HG03103 (cell line): ENCODE data around the gene ANAPC5.
"Not testable (repeated sequence)": the region's sequence is repeated elsewhere in the genome, so short reads cannot be mapped to it uniquely, and the experiment has no call there.

Experiments
- ATAC-seq: cut with Tn5 transposase; IDR thresholded peaks from one replicate; pipeline ENCODE4 v1.9.1; 2021; ENCODE audit warnings: low read depth; ENCODE audit not compliant: unreplicated experiment

Gene ANAPC5, protein sequence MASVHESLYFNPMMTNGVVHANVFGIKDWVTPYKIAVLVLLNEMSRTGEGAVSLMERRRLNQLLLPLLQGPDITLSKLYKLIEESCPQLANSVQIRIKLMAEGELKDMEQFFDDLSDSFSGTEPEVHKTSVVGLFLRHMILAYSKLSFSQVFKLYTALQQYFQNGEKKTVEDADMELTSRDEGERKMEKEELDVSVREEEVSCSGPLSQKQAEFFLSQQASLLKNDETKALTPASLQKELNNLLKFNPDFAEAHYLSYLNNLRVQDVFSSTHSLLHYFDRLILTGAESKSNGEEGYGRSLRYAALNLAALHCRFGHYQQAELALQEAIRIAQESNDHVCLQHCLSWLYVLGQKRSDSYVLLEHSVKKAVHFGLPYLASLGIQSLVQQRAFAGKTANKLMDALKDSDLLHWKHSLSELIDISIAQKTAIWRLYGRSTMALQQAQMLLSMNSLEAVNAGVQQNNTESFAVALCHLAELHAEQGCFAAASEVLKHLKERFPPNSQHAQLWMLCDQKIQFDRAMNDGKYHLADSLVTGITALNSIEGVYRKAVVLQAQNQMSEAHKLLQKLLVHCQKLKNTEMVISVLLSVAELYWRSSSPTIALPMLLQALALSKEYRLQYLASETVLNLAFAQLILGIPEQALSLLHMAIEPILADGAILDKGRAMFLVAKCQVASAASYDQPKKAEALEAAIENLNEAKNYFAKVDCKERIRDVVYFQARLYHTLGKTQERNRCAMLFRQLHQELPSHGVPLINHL

DNA sequence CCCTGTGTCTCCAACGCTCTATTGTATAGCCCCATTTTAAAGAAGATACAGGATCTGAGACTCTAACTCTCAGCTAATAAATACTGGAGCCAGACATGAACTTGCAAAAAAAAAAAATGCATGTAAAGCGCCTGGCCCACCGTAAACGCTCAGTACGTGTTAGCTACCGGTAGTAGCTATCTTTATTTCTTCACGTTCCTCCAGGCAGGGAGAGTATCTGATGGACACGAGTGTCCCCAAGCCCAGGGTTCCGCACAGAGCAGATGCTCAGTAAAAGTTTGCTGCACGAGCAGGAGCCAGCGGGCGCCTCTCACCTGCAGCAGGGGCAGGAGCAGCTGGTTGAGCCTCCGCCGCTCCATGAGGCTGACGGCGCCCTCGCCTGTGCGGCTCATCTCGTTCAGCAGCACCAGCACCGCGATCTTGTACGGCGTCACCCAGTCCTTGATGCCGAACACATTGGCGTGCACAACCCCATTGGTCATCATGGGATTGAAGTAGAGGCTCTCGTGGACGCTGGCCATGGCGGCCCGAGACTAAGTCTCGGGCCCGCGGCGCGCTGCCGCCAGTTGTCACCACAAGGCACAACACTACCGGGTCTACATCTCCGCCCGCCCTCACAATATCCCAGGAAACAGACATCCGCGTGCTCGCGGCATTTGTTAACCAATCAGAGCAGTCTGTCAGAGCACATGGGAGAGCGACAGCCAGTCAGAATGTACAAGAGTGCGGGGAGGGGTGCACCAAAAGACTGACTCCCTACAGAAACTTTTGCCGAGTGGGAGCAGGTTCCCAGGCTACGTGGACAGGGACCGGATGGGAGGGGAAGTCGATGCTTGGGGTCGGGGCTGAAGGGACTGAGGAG is at the start of gene ANAPC5:
TSS of gene ANAPC5 (minus strand) at position 592 of the 862 bp plus-strand sequence. CDS start at position 521, 71 bp downstream.
- ATAC-seq = peak; percentile 98

DNA sequence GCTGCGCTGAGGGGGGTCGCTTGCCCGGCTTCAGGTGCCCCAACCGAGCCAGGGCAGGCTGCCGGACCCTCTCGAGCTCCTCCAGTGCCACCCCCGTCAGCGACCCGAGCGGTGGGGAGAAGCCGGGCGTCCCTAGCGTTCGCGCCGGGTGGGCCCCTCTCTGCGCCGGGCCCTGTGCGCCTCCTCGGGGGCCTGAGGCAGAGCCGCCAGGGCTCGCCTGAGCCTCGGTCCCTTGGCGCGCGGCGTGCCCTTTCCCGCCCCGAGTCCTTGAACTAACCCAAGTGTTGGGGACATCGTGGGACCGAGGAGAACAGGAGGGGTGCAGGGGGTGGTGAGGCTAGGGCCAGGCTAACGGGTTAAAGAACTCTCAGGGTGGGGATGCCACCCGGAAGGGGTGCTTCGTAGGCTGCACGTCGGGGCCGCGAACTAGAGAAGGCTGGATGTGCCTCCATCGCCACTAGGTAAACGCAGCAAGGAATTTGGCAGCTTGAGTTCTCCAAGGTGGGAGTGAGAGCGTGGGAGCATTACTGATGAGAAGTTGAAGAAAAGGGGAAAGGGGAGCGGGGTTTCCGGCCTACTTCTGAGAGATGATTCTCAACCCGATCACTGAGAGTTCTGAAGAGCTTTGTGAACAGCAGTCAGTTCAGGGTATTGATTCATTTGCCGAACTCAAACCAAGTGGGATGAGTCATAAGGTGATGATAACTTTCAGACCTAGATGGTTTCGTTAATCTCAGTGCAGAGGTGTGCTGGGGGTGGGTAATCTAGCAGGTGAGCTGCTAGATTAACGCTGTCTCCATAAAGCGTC is 48.3 kb upstream of the ANAPC5 start:
- ATAC-seq = peak; percentile 26

DNA sequence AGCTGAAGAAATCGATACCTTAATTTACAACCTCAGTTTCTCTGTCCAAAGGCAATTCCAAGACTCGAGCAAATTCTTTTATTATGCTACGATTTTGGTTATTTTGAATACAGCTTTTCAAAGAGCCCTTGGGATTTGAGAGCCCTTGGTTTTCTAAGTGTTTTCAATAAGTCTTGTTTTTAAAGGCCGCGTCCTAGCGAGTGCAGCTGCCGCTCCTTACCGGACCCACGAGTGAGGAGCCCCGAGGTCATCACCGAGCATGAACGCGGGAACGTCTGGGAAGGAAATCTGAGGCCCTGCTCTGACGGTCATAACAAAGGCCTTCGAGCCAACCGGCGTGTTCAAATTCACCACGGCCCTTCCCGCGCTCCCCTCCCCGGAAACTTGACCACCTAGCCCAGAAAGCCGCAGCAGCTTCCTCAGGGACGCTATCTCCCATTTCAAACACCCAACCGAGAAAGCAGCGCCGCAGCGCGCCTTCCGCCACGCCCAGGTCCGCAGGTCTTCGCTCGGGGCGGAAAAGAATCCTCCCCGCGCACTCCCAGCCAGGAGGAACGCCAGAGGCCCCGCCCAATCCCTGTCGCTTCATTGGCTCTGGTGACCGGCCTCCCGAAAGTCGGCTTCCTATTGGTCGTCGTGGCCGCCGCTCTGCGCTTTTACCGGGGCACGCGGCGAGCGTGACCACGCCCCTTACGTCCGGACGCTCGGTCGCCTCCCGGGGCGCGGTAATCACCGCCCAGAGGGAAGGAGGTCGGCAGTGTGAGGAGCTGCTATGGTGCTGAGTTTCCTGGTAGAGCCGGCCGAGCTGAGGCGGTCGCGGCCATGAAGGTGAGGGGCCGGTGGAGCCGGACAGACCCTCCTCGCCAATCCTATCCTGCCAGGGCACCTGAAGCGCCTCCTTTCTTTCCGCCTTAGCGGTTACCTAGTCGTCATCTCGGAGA is 47.5 kb upstream of the ANAPC5 start, which contains the start of gene RNF34:
TSS of gene RNF34 (plus strand) at position 728 of the 941 bp plus-strand sequence. CDS start at position 823, 95 bp downstream.
- peak; percentile 88 for ATAC-seq

DNA sequence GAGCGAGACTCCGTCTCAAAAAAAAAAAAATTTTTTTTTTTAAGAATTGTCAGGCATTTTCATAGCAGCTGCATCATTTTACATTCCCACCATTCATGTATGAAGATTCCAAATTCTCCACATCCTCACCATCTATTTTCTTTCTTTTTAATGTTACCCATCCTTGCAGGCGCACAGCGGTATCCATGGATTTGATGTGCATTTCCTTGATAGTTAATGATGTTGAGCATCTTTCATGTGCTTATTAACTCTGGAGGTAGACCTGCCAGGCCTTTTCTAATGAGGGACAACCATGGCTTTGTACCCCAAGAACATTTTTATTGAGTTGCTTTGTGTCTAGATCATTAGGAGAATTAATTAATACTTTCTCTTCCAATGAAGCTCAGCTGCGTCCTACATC is 46.1 kb upstream of the ANAPC5 start:
- no peak for ATAC-seq

DNA sequence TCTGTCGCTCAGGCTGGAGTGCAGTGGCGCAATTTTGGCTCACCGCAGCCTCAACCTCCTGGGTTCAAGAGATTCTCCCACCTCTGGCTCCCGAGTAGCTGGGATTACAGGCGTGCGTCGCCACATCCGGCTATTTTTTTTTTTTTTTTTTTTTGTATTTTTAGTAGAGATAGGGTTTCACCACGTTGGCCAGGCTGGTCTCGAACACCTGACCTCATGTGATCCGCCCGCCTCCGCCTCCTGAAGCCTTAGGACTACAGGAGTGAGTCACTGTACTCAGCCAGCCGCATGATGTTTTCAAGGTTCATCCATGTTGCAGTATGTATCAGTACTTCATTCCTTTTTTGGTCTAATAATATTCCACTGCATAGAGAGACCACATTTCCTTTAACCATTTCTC is 45.3 kb upstream of the ANAPC5 start:
- ATAC-seq = no peak

DNA sequence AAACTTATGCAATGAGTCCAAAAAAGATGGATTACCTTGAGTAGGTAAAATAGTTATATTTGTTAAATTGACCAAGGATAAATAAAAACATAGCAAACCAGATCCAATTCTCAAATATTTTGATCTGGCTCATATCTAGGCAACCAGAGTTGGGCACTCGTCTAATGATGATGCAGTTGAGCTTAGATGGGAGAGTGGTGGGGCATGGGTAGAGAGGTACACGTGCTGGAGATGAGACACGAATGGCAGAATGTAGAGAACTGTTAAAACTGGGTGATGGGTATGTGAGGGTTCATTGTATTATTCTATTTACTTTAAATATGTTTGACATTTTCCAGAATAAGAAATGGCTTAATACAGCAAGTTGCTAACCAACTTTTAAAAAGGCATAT is 40.1 kb upstream of the ANAPC5 start:
- ATAC-seq = no peak

DNA sequence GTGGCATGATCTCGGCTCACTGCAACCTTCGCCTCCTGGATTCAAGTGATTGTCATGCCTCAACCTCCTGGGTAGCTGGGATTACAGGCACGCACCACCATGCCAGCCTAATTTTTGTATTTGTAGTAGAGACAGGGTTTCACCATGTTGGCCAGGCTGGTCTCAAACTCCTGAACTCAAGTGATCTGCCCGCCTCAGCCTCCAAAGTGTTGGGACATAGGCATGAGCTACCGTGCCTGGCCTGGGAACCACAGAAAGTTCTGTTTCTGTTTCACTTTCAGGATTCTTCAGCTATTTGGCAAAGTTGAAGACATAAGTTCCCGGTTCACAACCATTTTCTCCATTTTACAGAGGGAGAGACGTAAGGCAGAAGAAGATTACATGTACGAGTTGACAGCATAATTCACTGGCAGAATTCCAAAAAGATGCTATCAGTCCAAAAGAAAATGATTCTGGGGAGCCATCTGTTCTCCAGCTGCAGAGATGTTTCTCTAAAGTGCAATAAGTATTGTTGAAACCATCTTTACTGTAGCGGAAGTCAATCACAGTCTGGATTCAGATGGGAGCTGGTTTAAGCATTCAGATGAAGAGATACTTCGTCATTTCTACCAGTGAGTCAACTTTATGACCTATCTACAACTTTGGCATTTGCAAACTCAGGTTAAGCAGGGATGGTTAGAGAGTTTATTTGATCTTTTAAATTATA is 39.6 kb upstream of the ANAPC5 start:
- no peak for ATAC-seq

DNA sequence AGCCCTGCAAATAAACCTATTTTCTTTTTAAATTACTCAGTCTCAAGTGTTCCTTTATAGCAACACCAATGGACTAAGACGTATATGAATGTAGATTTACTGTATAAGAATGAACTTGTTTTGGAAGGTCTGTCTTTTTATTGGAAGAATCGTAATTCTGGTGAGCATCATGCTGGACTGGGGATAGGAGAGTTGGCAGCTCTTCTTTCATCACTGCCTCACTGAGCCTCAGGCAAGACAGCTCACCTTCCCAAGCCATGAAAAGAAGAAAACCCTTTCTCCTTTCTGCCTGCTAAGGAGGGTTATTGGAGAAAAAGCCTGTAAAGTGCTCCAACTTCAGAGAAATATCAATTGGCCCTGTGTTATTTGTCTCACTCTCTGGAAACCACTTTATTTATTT is 38.6 kb upstream of the ANAPC5 start:
- no peak for ATAC-seq

DNA sequence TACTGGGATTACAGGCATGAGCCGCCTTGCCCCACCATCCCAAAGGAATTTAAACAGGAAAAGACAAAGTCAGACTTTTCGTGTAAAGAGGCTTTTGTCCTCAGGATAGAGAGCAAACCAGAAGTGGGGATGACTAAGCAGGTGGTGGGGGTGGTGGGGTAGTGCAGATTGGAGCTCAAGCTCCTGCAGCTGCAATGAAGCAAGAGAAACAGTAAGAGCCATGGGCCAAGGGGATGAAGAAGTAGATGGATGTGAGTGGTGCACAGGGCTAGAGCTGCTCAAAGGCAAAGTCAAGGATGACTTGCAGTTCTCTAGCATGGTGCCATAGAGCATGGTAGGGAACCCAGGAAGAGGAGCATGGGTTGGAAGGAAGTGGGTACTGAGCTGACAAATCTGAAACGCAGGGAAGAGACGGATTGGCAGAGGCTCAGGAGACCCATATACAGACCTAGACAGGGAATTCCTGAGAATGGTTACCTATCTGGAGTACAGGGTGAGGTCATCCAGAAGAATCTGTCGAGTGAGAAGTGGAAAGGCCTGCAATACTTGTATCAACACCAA is 36.3 kb upstream of the ANAPC5 start:
- no peak for ATAC-seq

DNA sequence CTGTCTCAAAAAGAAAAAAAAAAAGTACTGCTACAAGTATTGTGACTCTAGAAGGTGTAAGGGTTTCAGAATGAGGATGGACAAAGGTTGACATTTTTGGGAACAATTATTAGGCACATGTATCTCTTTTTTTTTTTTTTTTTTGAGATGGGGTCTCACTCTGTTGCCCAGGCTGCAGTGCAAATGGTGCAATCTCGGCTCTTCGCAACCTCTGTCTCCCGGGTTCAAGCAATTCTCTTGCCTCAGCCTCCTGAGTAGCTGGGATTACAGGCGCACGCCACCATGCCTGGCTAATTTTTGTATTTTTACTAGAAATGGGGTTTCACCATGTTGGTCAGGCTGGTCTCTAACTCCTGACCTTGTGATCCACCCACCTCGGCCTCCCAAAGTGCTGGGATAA is 32.7 kb upstream of the ANAPC5 start:
- ATAC-seq = not testable (repeated sequence)

DNA sequence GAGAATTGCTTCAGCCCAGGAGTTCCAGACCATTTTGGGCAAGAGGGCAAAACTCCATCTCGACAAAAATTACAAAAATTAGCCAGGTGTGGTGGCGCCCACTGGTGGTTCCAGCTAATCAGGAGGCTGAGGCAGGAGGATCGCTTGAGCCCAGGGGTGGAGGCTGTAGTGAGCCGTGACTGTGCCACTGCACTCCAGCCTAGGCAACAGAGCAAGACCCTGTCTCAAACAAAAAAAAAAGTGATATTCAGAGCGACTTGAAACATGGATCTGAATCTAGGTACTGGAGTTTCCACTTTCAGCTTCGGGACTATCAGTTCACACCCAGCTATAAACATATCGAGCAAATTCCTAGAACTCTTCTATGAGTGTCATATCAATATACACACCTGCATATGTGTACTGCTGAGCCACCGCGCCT is 31.4 kb upstream of the ANAPC5 start:
- no peak for ATAC-seq

DNA sequence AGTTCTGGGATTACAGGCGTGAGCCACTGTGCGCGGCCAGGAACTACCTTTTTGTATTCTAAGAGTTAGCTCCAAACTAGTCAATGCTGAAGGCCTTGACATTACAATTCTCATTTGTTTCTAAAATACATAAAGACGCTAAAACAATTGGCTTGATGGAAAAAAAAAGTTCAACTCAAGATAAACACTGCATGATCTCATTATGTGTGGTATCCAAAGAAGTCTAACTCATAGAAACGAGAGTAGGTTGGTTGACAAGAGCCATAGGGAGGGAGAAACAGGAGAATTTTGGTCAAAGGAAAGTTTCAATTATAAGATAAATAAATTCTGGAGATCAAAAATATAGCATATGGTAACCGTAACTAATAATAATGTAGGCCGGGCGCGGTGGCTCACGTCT is 27.7 kb upstream of the ANAPC5 start:
- no peak for ATAC-seq

DNA sequence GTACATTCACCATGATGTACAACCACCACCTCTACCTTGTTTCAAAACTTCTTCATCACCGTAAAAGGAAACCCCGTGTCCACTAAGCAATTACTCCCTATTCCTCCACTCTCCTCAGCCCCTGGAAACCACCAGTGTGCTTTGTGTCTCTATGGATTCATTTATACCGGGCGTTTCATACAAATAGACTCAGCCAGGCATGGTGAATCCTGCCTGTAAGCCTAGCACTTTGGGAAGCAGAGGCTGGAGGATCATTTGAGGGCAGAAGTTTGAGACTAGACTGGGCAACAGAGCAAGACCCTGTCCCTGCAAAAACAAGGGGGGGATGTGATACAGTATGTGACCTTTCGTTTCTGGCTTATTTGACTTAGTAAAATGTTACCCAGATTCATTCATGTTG is 26.5 kb upstream of the ANAPC5 start:
- ATAC-seq = no peak

DNA sequence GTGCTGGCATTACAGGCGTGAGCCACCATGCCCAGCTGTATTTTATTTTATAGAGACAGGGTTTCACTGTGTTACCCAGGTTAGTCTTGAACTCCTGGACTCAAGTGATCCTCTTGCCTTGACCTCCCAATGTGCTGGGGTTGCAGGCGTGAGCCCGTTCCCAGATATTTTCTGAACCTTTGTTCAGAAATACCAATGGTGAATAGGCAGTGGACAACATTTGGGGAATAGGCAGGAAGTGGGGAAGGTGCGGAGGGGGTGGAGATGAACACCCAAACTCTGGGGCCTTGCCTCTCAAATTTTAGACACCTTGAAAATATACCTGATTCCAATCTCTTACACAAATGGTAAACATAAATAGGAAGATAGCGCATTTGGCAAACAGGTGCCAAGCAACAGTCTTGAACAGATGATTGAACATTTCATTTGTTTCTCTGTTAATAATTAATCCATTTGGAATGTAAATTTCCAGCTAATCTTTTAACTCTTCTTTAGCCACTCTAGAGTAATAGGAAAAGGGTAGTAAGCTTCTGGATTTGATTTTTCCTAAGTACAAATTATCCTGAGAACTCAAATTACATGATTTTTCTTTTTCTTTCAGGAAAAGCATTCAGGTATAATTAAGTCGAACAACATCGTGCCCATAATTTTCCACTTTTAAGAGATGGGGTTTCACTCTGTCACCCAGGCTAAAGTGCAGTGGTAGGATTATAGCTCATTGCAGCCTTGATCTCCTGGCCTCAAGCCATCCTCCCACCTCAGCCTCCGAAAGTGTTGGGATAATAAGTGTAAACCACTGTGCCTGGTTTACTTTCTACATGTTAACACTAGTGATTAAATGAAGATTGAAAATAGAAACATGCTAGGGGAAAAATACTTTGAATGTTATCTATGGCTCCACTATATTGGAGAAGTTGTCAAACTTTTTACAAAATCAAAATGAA is 24.8 kb upstream of the ANAPC5 start:
- ATAC-seq = no peak

DNA sequence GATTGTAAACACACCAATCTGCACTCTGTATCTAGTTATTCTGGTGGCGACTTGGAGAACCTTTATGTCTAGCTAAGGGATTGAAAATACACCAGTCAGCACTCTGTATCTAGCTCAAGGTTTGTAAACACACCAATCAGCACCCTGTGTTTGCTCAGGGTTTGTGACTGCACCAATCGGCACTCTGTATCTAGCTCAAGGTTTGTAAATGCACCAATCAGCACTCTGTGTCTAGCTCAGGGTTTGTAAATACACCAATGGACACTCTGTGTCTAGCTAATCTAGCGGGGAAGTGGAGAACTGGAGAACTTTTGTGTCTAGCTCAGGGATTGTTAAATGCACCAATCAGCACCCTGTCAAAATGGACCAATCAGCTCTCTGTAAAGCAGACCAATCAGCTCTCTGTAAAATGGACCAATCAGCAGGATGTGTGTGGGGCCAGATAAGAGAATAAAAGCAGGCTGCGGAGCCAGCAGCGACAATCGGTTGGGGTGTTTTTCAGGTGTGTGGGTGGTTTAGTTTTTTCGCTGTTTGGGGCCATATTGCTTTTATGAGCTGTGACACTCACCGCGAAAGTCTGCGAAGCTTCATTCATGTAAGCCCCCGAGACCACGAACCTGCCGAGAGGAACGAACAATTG is 22.9 kb upstream of the ANAPC5 start:
- not testable (repeated sequence) for ATAC-seq

DNA sequence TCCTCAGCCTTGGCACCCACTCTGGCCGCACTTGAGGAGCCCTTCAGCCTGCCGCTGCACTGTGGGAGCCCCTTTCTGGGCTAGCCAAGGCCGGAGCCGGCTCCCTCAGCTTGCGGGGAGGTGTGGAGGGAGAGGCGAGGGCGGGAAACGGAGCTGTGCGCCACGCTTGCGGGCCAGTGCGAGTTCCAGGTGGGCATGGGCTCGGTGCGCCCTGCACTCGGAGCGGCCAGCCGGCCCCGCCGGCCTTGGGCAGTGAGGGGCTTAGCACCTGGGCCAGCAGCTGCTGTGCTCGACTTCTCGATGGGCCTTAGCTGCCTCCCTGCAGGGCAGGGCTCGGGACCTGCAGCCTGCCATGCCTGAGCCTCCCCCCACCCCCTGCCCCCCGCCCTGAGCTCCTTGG is 22.1 kb upstream of the ANAPC5 start:
- not testable (repeated sequence) for ATAC-seq
